Measurements from ENCODE around the gene POLK.
"Not testable (repeated sequence)": the region's sequence is repeated elsewhere in the genome, so short reads cannot be mapped to it uniquely, and the experiment has no call there.

POLK gene

DNA sequence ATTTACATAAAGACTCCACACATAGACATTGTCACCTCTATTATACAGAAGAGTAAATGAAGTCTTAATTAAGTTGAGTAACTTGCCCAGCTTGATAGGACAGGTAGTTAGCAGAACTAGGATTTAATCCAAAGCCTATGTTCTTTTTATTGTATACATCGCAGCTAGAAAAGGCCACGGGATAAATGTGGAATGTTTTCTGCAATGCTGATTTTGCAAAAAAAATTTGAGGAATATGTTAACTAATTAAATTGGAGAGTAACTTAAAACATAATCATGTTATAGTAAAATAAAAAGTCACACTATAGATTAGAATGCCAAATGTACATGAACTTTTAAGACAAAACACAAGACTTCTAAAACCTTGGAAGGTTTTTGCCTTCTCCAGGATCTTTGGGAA, 41.1 kb downstream of the POLK start:
- no peak for DNase-seq

DNA sequence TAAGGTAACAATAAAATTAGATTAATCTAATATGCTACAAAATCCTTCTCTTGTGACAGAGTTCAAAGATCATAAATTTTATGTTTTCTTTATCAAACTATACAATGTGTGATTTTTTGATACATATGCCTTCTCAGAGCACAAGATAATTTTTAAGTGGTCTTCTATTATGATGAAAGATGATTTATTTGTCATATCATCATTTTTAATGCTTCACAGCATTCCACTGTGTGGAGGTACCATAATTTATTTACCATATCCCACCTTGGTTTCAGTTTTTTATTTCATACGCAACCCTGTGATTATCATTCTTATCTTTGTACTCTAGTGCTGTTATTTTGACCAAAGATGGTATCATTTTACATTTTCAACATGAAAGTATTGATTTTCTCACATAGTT, 41.7 kb downstream of the POLK start:
- DNase-seq = no peak

- no peak for DNase-seq
Observed at GRCh38 chr5:75558221-75558620, 46.5 kb downstream of the POLK start.

- no peak for DNase-seq
Observed at GRCh38 chr5:75558981-75559632, 47.4 kb downstream of the POLK start.

GRCh38 chr5:75560655-75561054, 49.0 kb downstream of the POLK start:
- not testable (repeated sequence) for DNase-seq

- not testable (repeated sequence) for DNase-seq
Observed at GRCh38 chr5:75565991-75566709, 54.5 kb downstream of the POLK start.

DNA sequence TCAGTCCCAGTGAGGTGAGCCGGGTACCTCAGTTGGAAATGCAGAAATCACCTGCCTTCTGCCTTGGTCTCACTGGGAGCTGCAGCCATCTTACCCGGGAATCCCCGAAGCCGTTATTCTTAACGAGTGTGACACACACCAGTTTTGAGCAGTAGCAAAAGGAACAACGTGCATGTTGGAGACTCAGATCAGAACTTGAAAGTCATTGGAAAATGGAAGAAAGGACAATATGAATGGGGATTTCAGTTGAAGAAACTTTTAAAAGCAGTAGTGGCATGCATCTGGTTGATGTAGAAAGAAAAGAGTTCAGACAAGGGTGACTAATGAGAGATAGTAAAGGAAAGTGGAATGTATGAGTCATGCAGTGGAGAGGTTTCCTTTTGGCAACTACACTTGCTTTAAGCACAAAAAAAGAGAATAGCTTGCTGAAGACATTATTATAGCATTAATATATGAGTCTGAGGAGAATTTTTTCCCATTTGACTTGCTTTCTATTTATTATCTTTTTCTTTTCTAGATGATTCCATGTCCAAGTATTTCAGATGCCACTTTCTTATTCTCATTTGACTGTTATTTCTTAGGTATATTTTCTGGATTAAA, 55.1 kb downstream of the POLK start:
- DNase-seq = peak in 1 of 4 experiments; percentile 6

- no peak for DNase-seq
Observed at GRCh38 chr5:75567710-75568109, 56.0 kb downstream of the POLK start.

- no peak for DNase-seq
Observed at GRCh38 chr5:75568202-75568601, 56.5 kb downstream of the POLK start.

GRCh38 chr5:75571547-75571946, 59.9 kb downstream of the POLK start:
- DNase-seq = no peak

DNA sequence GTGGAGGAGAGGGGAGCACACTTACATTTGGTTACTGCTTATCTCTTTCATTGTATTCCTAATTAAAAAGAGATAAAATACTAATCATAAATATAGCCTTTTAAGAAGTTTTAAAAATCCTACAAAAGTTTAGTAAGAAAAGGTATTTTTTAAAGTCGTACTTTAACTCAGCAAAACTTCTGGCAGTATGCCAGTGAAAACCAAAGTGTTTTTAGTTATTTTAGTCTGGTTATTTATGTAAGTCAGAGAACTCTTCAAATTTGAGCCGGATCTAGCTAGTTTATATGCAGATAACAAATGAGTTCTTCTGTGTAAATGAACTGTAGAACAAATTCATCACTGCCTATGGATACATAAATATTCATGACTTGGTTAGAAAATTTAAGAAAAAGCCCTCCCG, 63.1 kb downstream of the POLK start:
- no peak for DNase-seq

GRCh38 chr5:75578280-75578679, 66.6 kb downstream of the POLK start:
- not testable (repeated sequence) for DNase-seq

GRCh38 chr5:75584641-75585040, 73.0 kb downstream of the POLK start:
- DNase-seq = no peak

DNA sequence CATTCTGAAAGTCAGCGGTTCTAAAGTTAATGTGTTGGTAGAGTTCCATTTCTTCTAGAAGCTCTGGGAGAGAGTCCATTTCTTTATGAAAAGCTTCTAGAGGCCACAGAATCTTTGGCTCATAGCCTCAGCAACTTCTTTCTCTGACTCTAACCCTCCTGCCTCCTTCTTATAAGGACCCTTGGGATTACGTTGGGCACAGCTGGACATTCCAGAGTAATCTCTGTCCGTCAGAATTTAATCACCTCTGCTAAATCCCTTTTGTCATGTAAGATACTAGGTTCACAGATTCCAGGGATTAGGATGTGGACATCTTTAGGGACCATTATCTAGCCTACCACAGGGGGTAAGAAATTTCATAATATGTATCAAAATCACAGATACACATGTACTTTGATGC, 77.0 kb downstream of the POLK start:
- DNase-seq = no peak

DNA sequence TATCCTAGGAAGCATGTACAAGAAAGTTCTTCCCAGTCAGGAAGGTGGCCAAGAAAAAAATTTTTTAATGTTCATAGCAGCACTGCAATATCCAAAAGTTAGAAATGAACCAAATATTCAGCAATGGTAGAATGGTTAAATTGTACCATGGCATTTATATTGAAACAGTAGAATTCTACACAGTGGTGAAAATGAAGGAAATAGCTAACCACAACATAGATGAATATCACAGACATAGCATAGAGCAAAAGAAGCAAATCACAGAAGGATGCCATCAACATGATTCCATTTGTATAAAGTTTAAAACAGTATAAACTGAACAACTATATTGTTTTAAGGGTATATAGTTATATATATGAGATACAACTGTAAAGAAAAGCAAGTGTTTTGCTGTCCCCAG, 88.8 kb downstream of the POLK start:
- no peak for DNase-seq

DNA sequence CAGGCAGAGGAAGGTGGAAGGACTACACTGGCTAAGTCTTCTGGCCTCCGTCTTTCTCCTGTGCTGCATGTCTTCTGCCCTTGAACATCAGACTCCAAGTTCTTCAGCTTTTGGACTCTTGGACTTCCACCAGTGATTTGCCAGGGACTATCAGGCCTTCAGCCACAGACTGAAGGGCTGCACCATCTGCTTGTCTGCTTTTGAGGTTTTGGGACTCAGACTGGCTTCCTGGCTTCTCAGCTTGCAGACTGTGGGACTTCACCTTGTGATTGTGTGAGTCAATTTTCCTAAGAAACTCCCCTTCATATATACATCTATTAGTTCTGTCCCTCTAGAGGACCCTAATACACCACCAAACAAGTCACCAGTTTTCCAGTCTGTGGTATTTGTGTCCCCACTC, 89.9 kb downstream of the POLK start:
- DNase-seq = no peak

DNA sequence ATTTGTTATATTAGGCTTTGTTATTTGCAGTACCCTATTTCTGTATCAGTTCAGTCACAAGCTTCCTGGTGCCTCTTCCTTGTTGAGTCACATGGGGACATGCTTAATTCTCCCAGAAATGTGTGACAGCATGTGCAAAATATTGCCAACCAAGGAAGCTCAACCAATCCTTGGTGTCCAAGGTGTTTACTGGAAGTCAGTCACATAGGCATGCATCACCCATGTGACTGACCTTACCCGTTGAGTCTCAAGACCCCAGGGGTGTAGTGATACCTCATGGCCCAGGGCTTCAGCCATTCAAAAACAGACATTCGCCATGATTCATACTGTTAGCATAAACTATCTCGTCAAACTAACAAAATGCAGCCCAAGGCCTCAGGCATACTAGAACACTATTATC, 90.3 kb downstream of the POLK start:
- no peak for DNase-seq

DNA sequence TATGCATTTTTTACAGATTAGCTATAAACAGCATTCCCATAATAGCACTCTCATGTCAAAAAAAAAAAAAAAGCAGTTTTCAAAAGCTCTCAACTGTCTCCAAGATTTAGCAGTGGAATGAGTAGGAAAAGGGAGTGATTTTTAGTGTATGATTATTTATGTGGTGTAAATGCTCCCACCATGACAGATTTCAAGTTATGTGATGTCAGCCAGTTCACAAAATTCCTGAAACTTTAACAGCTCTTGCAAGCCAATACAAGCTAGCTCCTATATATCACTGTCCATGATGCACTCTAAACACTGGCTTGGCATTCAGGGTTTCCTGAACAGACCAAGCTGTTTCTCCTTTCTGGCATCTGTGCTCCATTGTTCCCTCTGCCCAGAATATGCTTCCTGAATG, 91.7 kb downstream of the POLK start:
- DNase-seq = no peak

DNA sequence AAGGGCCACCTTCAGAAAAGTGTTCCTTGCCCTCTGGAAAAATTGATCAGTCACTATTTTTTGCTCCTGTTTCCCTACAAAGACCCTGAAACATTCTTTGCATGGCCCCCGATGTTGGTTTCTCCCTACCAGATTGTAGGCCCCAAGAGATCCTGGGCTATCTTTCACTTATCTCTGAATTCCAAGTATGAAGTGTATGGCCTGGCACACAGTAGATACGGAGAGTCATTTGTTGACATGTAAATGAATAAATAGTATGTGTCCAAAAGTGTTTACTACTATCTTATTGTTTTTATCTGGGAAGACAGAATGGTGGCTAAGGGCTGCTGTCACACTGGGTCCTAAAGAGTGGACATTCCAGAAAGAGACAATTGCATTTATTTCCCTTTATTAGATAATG, 92.1 kb downstream of the POLK start:
- no peak for DNase-seq

GRCh38 chr5:75607341-75607740, 95.7 kb downstream of the POLK start:
- not testable (repeated sequence) for DNase-seq

DNA sequence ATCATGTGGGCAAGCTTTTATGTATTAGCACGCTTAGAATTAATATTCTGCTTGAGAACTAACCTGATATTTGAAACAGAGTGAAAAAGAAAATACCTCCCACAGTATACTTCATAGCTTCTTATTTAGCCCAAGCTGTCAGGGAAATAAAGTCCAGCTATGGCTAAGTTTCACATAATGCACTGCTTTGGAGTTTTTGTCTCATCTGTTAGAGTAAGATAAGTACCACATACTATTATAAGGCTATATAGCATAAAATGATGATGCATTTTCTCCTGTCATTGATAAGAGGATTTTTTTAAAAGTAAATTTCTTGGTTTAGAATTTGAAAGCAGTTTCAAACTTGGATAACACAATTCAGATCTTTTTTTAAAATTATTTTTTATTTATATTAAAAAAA, 97.2 kb downstream of the POLK start:
- no peak for DNase-seq

DNA sequence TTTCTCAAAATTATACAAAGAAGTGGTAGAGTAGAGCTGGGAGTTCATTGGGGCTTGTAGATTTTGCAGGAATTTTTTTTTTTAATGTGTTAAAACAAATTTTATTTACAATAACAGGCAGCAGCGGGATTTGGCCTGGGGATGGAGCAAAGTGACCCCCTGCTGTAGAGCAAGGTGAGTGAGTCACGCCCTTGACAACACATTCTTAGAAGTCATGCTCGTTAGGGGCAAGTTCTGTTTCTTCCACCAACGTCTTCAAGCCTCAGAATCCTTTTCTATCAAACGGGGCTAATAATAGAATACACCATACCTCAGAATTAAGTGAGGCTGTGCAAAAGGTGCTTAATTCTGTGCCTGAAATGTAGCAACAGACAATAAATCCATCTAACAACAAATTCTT, 98.5 kb downstream of the POLK start:
- DNase-seq = no peak

GRCh38 chr5:75610859-75611310, 99.2 kb downstream of the POLK start:
- DNase-seq = not testable (repeated sequence)
